MCF 10A (cell line): Measurements from ENCODE around the gene IBTK. TPM values are rescaled to one million over a fixed set of nuclear protein-coding genes. Genes with fewer than 3 reads are reported as not detected.
"Not testable (repeated sequence)": the region's sequence is repeated elsewhere in the genome, so short reads cannot be mapped to it uniquely, and the experiment has no call there.

Experiments
- BruUV-seq: library from RNA; stranded (reverse); fragments of 400-500 nt; replicated peaks from 2 replicates; lab custom pipeline; 2021; lab: Mats Ljungman, UMichigan
- CTCF ChIA-PET: fragments of 300-600 bp; sonication (Branson Sonifier 250); formaldehyde crosslinking; extraction: SDS; loops from one replicate; lab custom pipeline; 2021; ENCODE audit warnings: antibody characterized with exemption, inconsistent platforms; lab: Yijun Ruan, JAX
- POLR2A ChIA-PET: fragments of 300-600, 350-650 bp; sonication (Branson Sonifier 250); formaldehyde crosslinking; extraction: SDS; loops from one replicate; lab custom pipeline; 2020; ENCODE audit warnings: antibody characterized with exemption, inconsistent platforms; lab: Yijun Ruan, JAX
- DNase-seq: peaks from one replicate; pipeline ENCODE4 v3.0.0-alpha.2; 2018; ENCODE audit not compliant: unreplicated experiment
- H3K27ac Mint-ChIP-seq: one replicate; pipeline ENCODE4 v1.8.0; 2022; ENCODE audit warnings: mild to moderate bottlenecking, low read depth, mixed read lengths; ENCODE audit not compliant: unreplicated experiment
- H3K27me3 Mint-ChIP-seq: one replicate; pipeline ENCODE4 v1.8.0; 2022; ENCODE audit warnings: mixed read lengths; ENCODE audit not compliant: insufficient read depth, unreplicated experiment
- H3K36me3 Mint-ChIP-seq: one replicate; pipeline ENCODE4 v1.8.0; 2022; ENCODE audit warnings: mild to moderate bottlenecking, moderate library complexity, mixed read lengths; ENCODE audit not compliant: insufficient read depth, unreplicated experiment
- H3K4me1 Mint-ChIP-seq: one replicate; pipeline ENCODE4 v1.8.0; 2022; ENCODE audit warnings: mixed read lengths; ENCODE audit not compliant: insufficient read depth, unreplicated experiment
- H3K4me3 Mint-ChIP-seq: one replicate; pipeline ENCODE4 v1.8.0; 2022; ENCODE audit warnings: mild to moderate bottlenecking, moderate library complexity, mixed read lengths; ENCODE audit not compliant: unreplicated experiment
- H3K9me3 Mint-ChIP-seq: one replicate; pipeline ENCODE4 v1.8.0; 2022; ENCODE audit warnings: mixed read lengths; ENCODE audit not compliant: unreplicated experiment
- CTCF ChIP-seq: fragments of 200-600 bp; IDR thresholded peaks from one replicate; pipeline ENCODE4 v1.8.0; 2022; ENCODE audit warnings: antibody characterized with exemption, mild to moderate bottlenecking; ENCODE audit not compliant: unreplicated experiment
- intact Hi-C: fragments of 100-400 bp; cut with micrococcal nuclease; formaldehyde crosslinking; loops from 2 replicates; pipeline ENCODE4 v1.14.1; 2022
- total RNA-seq: library from RNA; stranded (reverse); gene quantifications from 2 replicates; pipeline ENCODE4 v1.2.3, GENCODE V29; 2022

Gene IBTK
- total RNA-seq, 1 experiment from 2014 or later = 59.0 TPM

- TF ChIP-seq CTCF = no peak
- no peak for DNase-seq
- CTCF ChIA-PET = interaction anchor here (0.6 to 0.7 kb wide), 2 partner anchors 63 to 395 kb away, joined by 3 to 6 read pairs; no protein-coding TSS in a partner anchor
- Mint-ChIP-seq H3K36me3 (peaks cover 19% of the 10 kb centered on the region), H3K4me3 (no peak overlapping the region), H3K9me3 (no peaks in the 10 kb centered on the region), H3K27ac (no peak overlapping the region), H3K4me1 (no peaks in the 10 kb centered on the region), H3K27me3 (no peaks in the 10 kb centered on the region)
- no TSS peak for BruUV-seq
- intact Hi-C loops = no loop called here
- POLR2A ChIA-PET = interaction anchor here (0.6 to 1.1 kb wide), 2 partner anchors 15 to 823 kb away, joined by 3 to 5 read pairs; no protein-coding TSS in a partner anchor
Observed at GRCh38 chr6:82160255-82160990, 87.1 kb downstream of the IBTK start.

GRCh38 chr6:82152786-82153185, 94.8 kb downstream of the IBTK start:
- H3K36me3 Mint-ChIP-seq, BruUV-seq, intact Hi-C loops, H3K27me3 Mint-ChIP-seq, H3K4me3 Mint-ChIP-seq, DNase-seq, H3K4me1 Mint-ChIP-seq, CTCF ChIA-PET, H3K27ac Mint-ChIP-seq: not testable (repeated sequence)
- peaks cover 15% of the 10 kb centered on the region for H3K9me3 Mint-ChIP-seq
- POLR2A ChIA-PET = interaction anchor here (0.6 kb wide), 1 partner anchor 36 kb away, joined by 3 read pairs; no protein-coding TSS in a partner anchor

GRCh38 chr6:82151147-82151546, 96.4 kb downstream of the IBTK start:
- POLR2A ChIA-PET = interaction anchor here (0.6 kb wide), 1 partner anchor 899 kb away, joined by 3 read pairs; no protein-coding TSS in a partner anchor
- H3K27me3 Mint-ChIP-seq, DNase-seq, H3K4me3 Mint-ChIP-seq, H3K4me1 Mint-ChIP-seq, H3K36me3 Mint-ChIP-seq, H3K27ac Mint-ChIP-seq, CTCF ChIA-PET, intact Hi-C loops, BruUV-seq: not testable (repeated sequence)
- peaks cover 15% of the 10 kb centered on the region for H3K9me3 Mint-ChIP-seq

GRCh38 chr6:82145926-82146452, 101.6 kb downstream of the IBTK start:
- H3K4me3 Mint-ChIP-seq = no peak overlapping the region
- BruUV-seq = no TSS peak
- H3K4me1 Mint-ChIP-seq = peaks cover 25% of the 10 kb centered on the region
- DNase-seq = no peak
- H3K27me3 Mint-ChIP-seq = no peaks in the 10 kb centered on the region
- TF ChIP-seq CTCF = no peak
- no peaks in the 10 kb centered on the region for H3K9me3 Mint-ChIP-seq
- POLR2A ChIA-PET = interaction anchor here (0.6 to 1.8 kb wide), 5 partner anchors 14 to 224 kb away, joined by 3 to 5 read pairs (median 3); no protein-coding TSS in a partner anchor
- H3K27ac Mint-ChIP-seq = no peak overlapping the region
- intact Hi-C loops = loop anchor here (10.0 kb wide), 1 partner anchor 391 kb away; the partner anchor contains the start of gene TENT5A
- CTCF ChIA-PET = no interaction called here
- no peaks in the 10 kb centered on the region for H3K36me3 Mint-ChIP-seq
